C4-2B (cell line): ENCODE data around the gene FFAR3.

Experiments used
- H3K27ac ChIP-seq: fragments of 450-650 bp; 2 replicates; pipeline ENCODE4 v1.5.1; 2017
- CTCF ChIP-seq: fragments of 450-650 bp; conservative IDR thresholded peaks from 2 replicates; pipeline ENCODE4 v1.5.1; 2017; ENCODE audit warnings: mild to moderate bottlenecking
- ZFX ChIP-seq: fragments of 450-650 bp; IDR thresholded peaks from 2 replicates; pipeline ENCODE4 v1.6.1; 2017

The FFAR3 gene

GRCh38 chr19:35347930-35348298 lies 10.3 kb upstream of the FFAR3 start:
- no peak for TF ChIP-seq CTCF
- H3K27ac ChIP-seq, result no peak overlapping the region

- TF ChIP-seq ZFX (no peak), CTCF (no peak)
- H3K27ac ChIP-seq, result no peak overlapping the region
These were observed 9.2 kb upstream of the FFAR3 start for GRCh38 chr19:35348911-35349611.

GRCh38 chr19:35349614-35350521 lies 8.4 kb upstream of the FFAR3 start:
- no peak overlapping the region for H3K27ac ChIP-seq
- no peak for TF ChIP-seq ZFX
- TF ChIP-seq CTCF, result no peak

GRCh38 chr19:35350591-35350990 lies 7.7 kb upstream of the FFAR3 start:
- H3K27ac ChIP-seq, result no peak overlapping the region
- TF ChIP-seq CTCF (no peak), ZFX (no peak)

GRCh38 chr19:35351411-35352176 lies 6.7 kb upstream of the FFAR3 start:
- H3K27ac ChIP-seq, result no peak overlapping the region
- no peak for TF ChIP-seq ZFX
- TF ChIP-seq CTCF, result no peak

GRCh38 chr19:35352177-35352447 lies 6.1 kb upstream of the FFAR3 start:
- H3K27ac ChIP-seq, result no peak overlapping the region
- TF ChIP-seq ZFX, result no peak
- TF ChIP-seq CTCF, result no peak
